ENCODE data around the gene DCUN1D2.
"Not testable (repeated sequence)": the region's sequence is repeated elsewhere in the genome, so short reads cannot be mapped to it uniquely, and the experiment has no call there.

Gene DCUN1D2

DNA sequence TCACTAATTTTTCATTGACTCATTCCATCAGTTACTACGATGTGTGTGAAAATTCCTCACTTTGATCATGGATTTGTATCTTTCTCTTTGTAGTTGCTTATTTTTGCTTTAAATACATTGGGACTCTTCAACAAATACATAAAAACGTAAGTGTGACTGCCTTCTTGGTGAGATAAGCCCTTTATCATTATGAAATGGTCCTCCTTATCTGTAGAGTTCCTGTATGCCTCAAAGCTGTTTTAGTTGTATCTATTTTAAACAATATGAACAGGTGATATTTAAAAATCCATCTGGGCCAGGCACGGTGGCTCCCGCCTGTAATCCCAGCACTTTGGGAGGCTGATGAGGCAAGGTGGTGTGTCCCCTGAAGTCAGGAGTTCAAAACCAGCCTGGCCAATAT, 11.3 kb downstream of the DCUN1D2 start:
- H3K36me3 ChIP-seq (ENCODE audit: control insufficient read depth, insufficient read depth, low read length) = peaks cover 17% of the 10 kb centered on the region
- H3K4me1 ChIP-seq (ENCODE audit: control insufficient read depth, insufficient read depth, low read length) = peaks cover 3% of the 10 kb centered on the region
- H3K4me3 ChIP-seq (ENCODE audit: low read length) = no peak overlapping the region
- H3K9ac ChIP-seq (ENCODE audit: low read length) = no peak overlapping the region
- H3K27me3 ChIP-seq (ENCODE audit: control insufficient read depth, insufficient read depth, low read length) = no peaks in the 10 kb centered on the region
- H3K27ac ChIP-seq (ENCODE audit: low read depth, low read length) = no peak overlapping the region

DNA sequence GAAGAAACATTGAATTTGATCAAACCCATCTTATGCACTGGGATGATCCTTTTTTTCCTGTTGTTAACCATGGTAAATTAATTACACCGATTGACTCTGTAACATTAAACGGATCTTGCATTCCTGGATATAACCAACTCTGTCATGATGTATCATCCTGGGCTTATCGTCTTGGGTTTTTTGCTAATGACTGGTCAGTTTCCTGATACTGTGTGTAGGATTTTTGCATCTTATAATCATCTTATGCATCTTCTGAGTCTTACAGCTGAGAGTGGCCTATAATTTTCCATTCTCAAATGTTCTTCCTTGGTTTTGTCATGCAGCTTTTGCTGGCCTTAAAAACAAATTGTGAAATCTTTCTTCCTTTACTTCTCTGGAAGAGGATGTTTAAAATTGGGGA, 12.8 kb downstream of the DCUN1D2 start:
- H3K27ac ChIP-seq (ENCODE audit: low read depth, low read length) = no peak overlapping the region
- H3K4me3 ChIP-seq (ENCODE audit: low read length) = no peak overlapping the region
- H3K27me3 ChIP-seq (ENCODE audit: control insufficient read depth, insufficient read depth, low read length) = no peaks in the 10 kb centered on the region
- no peak overlapping the region for H3K9ac ChIP-seq (ENCODE audit: low read length)
- peaks cover 17% of the 10 kb centered on the region for H3K36me3 ChIP-seq (ENCODE audit: control insufficient read depth, insufficient read depth, low read length)
- no peaks in the 10 kb centered on the region for H3K4me1 ChIP-seq (ENCODE audit: control insufficient read depth, insufficient read depth, low read length)

DNA sequence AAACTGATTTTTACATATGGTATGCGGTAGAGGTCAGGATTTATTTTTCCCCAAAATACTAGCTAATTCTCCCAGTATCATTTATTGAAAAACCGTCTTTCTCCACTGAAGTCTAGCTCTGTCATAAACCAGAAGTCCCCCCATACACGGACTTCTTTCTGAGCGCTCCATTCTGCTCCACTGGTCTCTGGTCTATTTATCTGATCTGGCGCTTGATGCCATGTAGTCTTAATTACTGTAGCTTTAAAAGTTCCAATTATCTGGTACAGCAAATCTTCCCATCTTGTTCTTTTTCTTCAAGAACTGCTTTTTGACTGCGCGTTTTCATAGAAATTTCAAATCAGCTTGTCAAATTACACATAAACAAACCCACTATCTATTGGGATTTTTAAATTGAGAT, 13.7 kb downstream of the DCUN1D2 start:
- H3K27me3 ChIP-seq (ENCODE audit: control insufficient read depth, insufficient read depth, low read length) = no peaks in the 10 kb centered on the region
- H3K9ac ChIP-seq (ENCODE audit: low read length) = no peak overlapping the region
- no peak overlapping the region for H3K27ac ChIP-seq (ENCODE audit: low read depth, low read length)
- peaks cover 21% of the 10 kb centered on the region for H3K36me3 ChIP-seq (ENCODE audit: control insufficient read depth, insufficient read depth, low read length)
- H3K4me1 ChIP-seq (ENCODE audit: control insufficient read depth, insufficient read depth, low read length) = no peaks in the 10 kb centered on the region
- H3K4me3 ChIP-seq (ENCODE audit: low read length) = no peak overlapping the region

DNA sequence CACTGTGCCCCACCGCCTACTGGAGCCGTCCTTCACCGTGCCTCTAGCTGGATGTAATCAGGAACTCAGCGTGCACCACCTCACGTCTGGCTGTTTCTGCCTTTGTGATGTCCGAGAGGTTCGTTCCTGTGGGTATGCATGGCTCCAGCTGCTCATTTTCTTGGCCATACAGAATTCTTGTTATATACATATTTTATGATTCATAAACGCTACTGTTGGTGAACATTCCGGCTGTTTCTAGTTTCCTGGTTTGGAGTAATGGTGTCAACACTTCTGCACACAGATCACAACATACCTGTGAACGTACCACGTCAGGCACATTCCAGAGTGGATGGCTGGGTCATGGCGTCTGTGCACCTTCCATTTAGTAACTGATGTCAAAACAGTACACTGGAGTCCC, 14.6 kb downstream of the DCUN1D2 start:
- Histone ChIP-seq H3K27me3 (ENCODE audit: control insufficient read depth, insufficient read depth, low read length) (no peaks in the 10 kb centered on the region), H3K36me3 (ENCODE audit: control insufficient read depth, insufficient read depth, low read length) (peaks cover 21% of the 10 kb centered on the region), H3K9ac (ENCODE audit: low read length) (no peak overlapping the region), H3K27ac (ENCODE audit: low read depth, low read length) (no peak overlapping the region), H3K4me3 (ENCODE audit: low read length) (no peak overlapping the region), H3K4me1 (ENCODE audit: control insufficient read depth, insufficient read depth, low read length) (no peaks in the 10 kb centered on the region)

DNA sequence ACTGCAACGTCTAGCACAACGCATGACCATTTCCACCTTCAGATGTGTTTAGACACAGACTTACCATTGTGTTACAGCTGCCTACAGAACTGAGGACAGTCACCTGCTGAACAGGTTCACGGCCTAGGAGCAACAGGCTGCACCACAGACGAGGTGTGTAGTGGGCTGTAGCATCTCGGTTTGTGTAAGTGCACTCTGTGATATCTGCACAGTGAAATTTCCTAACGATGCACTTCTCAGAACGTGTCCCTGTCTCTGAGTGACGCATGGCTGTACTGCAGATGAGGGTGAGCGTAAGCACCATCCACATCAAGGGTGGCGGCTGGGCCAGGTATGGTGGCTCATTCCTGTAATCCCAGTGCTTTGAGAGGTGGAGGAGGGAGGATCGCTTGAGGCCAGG, 15.2 kb downstream of the DCUN1D2 start:
- H3K36me3 ChIP-seq (ENCODE audit: control insufficient read depth, insufficient read depth, low read length) = peaks cover 21% of the 10 kb centered on the region
- no peaks in the 10 kb centered on the region for H3K27me3 ChIP-seq (ENCODE audit: control insufficient read depth, insufficient read depth, low read length)
- no peaks in the 10 kb centered on the region for H3K4me1 ChIP-seq (ENCODE audit: control insufficient read depth, insufficient read depth, low read length)
- H3K9ac ChIP-seq (ENCODE audit: low read length) = no peak overlapping the region
- no peak overlapping the region for H3K27ac ChIP-seq (ENCODE audit: low read depth, low read length)
- no peak overlapping the region for H3K4me3 ChIP-seq (ENCODE audit: low read length)

DNA sequence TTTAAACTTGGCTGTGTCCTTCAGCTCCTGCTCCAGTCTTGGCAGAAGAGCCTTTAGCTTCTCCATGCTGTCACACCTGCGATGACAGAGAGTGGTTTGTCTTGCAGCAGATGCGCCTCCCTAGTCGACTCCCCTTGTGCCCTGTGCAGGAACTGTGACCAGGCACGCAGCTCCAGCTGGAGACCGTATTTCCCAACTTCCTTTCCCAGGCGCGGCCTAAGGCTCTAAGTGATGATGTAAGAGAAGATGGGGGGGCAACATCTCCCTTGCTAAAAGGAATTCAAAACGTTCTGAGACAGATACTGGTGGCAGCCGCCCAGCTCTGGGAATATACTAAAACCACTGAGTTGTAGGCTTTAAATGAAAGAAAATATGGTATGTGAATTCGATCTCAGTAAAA, 16.3 kb downstream of the DCUN1D2 start:
- Histone ChIP-seq H3K9ac (ENCODE audit: low read length) (no peak overlapping the region), H3K27me3 (ENCODE audit: control insufficient read depth, insufficient read depth, low read length) (no peaks in the 10 kb centered on the region), H3K4me3 (ENCODE audit: low read length) (no peak overlapping the region), H3K36me3 (ENCODE audit: control insufficient read depth, insufficient read depth, low read length) (peaks cover 20% of the 10 kb centered on the region), H3K27ac (ENCODE audit: low read depth, low read length) (no peak overlapping the region), H3K4me1 (ENCODE audit: control insufficient read depth, insufficient read depth, low read length) (no peaks in the 10 kb centered on the region)

DNA sequence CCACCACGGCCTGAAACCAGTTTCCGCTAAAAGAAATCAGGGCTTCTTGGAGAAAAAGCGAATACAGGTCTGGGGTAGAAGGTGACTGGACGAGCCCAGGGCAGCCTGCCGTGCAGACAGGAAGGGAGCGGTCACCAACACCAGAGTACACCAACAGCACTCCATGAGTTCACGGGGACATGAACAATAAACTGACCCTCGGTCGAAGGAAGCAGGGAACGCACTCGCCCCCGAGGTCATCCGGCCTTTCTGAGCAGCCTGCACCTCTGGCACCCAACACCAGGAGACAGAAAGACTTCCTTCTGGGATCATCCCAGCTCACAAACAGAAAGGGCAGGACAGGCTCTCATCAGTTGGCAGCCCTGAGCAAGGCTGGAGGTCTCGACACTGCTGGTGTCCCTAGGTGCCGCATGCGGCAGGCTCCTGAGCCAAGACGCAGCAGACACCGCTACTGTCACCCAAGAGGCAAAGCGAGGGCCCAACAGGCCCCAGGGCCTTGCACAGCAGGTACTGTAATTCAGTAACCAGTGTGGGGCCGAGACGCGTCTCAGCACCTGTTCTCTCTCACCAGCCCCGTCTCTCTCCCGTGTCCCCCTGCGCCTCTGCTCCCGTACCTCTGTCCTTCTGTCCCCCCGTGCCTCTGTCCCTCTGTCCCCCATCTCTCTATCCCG, 18.0 kb downstream of the DCUN1D2 start:
- H3K27me3 ChIP-seq (ENCODE audit: control insufficient read depth, insufficient read depth, low read length) = no peaks in the 10 kb centered on the region
- no peaks in the 10 kb centered on the region for H3K4me1 ChIP-seq (ENCODE audit: control insufficient read depth, insufficient read depth, low read length)
- H3K27ac ChIP-seq (ENCODE audit: low read depth, low read length) = no peak overlapping the region
- H3K4me3 ChIP-seq (ENCODE audit: low read length) = no peak overlapping the region
- no peak overlapping the region for H3K9ac ChIP-seq (ENCODE audit: low read length)
- H3K36me3 ChIP-seq (ENCODE audit: control insufficient read depth, insufficient read depth, low read length) = peaks cover 22% of the 10 kb centered on the region

DNA sequence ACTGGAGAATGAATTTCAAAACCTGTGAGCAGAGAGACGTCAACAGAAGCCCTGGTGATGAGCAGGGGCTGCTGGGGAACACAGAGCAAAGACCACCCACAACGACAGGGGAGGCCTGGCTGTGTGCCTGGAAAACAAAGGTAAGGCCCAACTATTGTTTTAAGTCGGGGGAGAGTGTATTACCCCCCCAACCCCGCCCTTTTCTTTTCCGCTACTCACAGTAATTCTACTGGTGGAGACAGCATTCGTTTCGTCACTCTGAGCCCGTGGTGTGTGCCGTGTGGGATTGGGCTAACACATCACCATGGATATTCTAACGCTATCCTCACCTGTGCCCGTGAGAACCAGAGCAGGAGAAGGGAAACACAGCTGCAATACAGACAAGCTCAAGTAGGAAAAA, 18.7 kb downstream of the DCUN1D2 start:
- H3K36me3 ChIP-seq (ENCODE audit: control insufficient read depth, insufficient read depth, low read length) = peaks cover 22% of the 10 kb centered on the region

DNA sequence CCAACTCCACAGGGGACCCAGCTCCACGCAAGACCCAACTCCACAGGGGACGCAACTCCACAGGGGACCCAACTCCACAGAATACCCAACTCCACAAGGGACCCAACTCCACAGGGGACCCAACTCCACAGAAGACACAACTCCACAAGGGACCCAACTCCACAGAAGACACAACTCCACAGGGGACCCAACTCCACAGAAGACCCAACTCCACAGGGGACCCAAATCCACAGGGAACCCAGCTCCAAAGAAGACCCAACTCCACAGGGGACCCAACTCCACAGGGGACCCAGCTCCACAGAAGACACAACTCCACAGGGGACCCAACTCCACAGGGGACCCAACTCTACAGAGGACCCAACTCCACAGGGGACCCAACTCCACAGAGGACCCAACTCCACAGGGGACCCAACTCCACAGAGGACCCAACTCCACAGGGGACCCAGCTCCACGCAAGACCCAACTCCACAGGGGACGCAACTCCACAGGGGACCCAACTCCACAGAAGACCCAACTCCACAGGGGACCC, 19.8 kb downstream of the DCUN1D2 start:
- not testable (repeated sequence) for H3K4me3 ChIP-seq (ENCODE audit: low read length); H3K27ac ChIP-seq (ENCODE audit: low read depth, low read length); H3K4me1 ChIP-seq (ENCODE audit: control insufficient read depth, insufficient read depth, low read length); H3K9ac ChIP-seq (ENCODE audit: low read length); H3K27me3 ChIP-seq (ENCODE audit: control insufficient read depth, insufficient read depth, low read length)
- H3K36me3 ChIP-seq (ENCODE audit: control insufficient read depth, insufficient read depth, low read length) = peaks cover 17% of the 10 kb centered on the region

More for the DNA sequence above, 18.7 kb downstream of the DCUN1D2 start:
- no peaks in the 10 kb centered on the region for H3K27me3 ChIP-seq (ENCODE audit: control insufficient read depth, insufficient read depth, low read length)
- H3K9ac ChIP-seq (ENCODE audit: low read length) = no peak overlapping the region
- no peak overlapping the region for H3K27ac ChIP-seq (ENCODE audit: low read depth, low read length)
- H3K4me1 ChIP-seq (ENCODE audit: control insufficient read depth, insufficient read depth, low read length) = no peaks in the 10 kb centered on the region
- H3K4me3 ChIP-seq (ENCODE audit: low read length) = no peak overlapping the region

DNA sequence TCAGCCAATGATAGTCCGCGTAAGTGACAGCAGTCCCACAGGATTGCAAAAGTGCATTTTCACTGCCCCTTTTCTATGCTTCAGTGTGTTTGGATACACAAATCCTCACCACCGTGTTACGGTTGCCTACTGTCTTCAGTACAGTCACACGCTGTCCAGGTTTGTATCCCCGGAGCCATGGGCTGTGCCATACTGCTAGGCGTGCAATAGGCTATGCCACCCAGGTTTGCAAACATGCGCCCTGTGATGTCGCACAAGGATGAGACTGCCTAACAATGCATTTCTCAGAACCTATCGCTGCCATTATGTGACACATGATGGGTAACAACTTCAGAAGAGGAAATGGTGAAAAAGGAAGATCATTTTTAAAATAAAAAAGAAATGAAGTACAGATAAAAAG, 20.4 kb downstream of the DCUN1D2 start:
- Histone ChIP-seq H3K4me3 (ENCODE audit: low read length) (no peak overlapping the region), H3K9ac (ENCODE audit: low read length) (no peak overlapping the region), H3K27me3 (ENCODE audit: control insufficient read depth, insufficient read depth, low read length) (no peaks in the 10 kb centered on the region), H3K4me1 (ENCODE audit: control insufficient read depth, insufficient read depth, low read length) (no peaks in the 10 kb centered on the region), H3K36me3 (ENCODE audit: control insufficient read depth, insufficient read depth, low read length) (peaks cover 12% of the 10 kb centered on the region), H3K27ac (ENCODE audit: low read depth, low read length) (no peak overlapping the region)

DNA sequence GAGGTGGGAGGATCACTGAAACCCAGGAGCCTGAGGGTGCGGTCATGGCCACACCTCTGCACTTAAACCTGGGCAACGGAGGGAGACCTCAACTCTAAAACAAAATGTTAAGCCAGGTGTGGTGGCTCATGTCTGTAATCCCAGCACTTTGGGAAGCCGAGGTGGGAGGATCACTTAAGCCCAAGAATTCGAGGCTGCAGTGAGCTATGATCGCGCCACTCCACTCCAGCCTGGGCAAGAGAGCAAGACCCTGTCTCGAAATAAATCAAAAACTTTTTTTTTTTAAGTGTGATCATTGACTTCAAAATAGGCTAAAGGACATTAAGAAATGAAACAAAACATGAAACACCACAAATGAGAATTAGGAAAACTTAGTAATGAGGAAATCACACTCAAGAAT, 20.9 kb downstream of the DCUN1D2 start:
- H3K36me3 ChIP-seq (ENCODE audit: control insufficient read depth, insufficient read depth, low read length) = peaks cover 8% of the 10 kb centered on the region
- H3K27me3 ChIP-seq (ENCODE audit: control insufficient read depth, insufficient read depth, low read length) = no peaks in the 10 kb centered on the region
- no peak overlapping the region for H3K4me3 ChIP-seq (ENCODE audit: low read length)
- H3K9ac ChIP-seq (ENCODE audit: low read length) = no peak overlapping the region
- H3K27ac ChIP-seq (ENCODE audit: low read depth, low read length) = no peak overlapping the region
- no peaks in the 10 kb centered on the region for H3K4me1 ChIP-seq (ENCODE audit: control insufficient read depth, insufficient read depth, low read length)

DNA sequence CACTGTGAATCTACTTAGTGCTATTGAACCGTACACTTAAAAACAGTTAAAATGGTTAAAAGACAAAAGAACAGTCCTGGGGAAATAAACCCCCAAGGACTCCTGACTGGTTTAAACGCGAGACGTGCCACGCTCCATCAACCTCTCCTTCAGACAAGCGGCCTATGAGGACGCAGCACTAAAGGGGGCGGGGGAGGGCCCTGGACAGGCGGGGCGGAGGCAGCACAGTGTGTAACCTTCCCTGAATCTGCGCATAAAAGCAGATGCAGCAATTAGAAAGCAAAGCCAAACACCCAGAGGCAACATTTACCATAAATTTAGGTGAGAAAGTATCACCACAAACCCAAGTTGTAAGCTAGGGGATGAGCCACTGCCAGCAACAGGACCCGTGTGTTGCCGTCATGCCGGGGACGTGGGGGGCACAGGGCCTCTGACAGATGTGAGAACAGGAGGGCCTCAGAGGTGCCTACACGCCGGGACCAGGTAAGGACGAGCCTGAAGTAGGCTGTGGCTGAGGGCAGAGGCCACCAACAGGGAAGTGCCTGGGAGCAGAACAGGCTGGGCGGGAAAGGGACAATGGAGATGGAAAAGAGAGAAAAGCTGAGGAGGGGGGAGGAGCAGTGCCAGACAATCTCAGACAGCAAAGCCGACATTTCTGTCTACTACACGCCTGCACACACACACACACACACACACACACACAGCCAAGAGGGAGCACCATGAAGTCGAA, 21.9 kb downstream of the DCUN1D2 start:
- no peaks in the 10 kb centered on the region for H3K27me3 ChIP-seq (ENCODE audit: control insufficient read depth, insufficient read depth, low read length)
- H3K9ac ChIP-seq (ENCODE audit: low read length) = no peak overlapping the region
- H3K36me3 ChIP-seq (ENCODE audit: control insufficient read depth, insufficient read depth, low read length) = peaks cover 8% of the 10 kb centered on the region
- H3K4me1 ChIP-seq (ENCODE audit: control insufficient read depth, insufficient read depth, low read length) = no peaks in the 10 kb centered on the region
- no peak overlapping the region for H3K27ac ChIP-seq (ENCODE audit: low read depth, low read length)
- no peak overlapping the region for H3K4me3 ChIP-seq (ENCODE audit: low read length)

DNA sequence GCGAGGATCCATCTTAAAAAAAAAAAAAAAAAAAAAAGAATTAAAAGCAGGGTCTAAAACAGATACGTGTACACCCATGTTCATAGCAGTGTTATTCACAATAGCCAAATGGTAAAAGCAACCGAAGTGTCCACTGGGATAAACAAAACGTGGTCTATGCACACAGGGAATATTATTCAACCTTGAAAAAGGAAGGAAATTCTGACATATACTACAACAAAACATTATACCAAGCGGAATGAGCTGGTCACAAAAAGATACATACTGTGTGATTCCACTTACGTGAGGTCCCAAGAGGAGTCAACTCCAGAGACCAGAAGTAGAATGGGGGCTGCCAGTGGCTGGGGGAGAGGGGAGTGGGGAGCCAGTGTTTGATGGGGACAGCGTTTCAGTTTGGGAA, 22.5 kb downstream of the DCUN1D2 start:
- Histone ChIP-seq H3K27ac (ENCODE audit: low read depth, low read length) (no peak overlapping the region), H3K4me3 (ENCODE audit: low read length) (no peak overlapping the region), H3K9ac (ENCODE audit: low read length) (no peak overlapping the region), H3K36me3 (ENCODE audit: control insufficient read depth, insufficient read depth, low read length) (peaks cover 8% of the 10 kb centered on the region), H3K4me1 (ENCODE audit: control insufficient read depth, insufficient read depth, low read length) (no peaks in the 10 kb centered on the region), H3K27me3 (ENCODE audit: control insufficient read depth, insufficient read depth, low read length) (no peaks in the 10 kb centered on the region)
